Measurements from ENCODE around the gene ST14.
"Not testable (repeated sequence)": the region's sequence is repeated elsewhere in the genome, so short reads cannot be mapped to it uniquely, and the experiment has no call there.

Gene ST14

GRCh38 chr11:130241713-130242112, 82.1 kb downstream of the ST14 start:
- DNase-seq (ENCODE audit: extremely low spot score), result no peak
- CTCF ChIA-PET, result no interaction called here
- TF ChIP-seq BHLHE40 (IDR thresholded peaks at IDR 0.05; ENCODE audit: borderline replicate concordance) (no peak), FOXM1 (IDR thresholded peaks at IDR 0.05; ENCODE audit: borderline replicate concordance) (no peak), NFRKB (IDR thresholded peaks at IDR 0.05) (no peak), ZNF384 (IDR thresholded peaks at IDR 0.05) (no peak), LEF1 (IDR thresholded peaks at IDR 0.05; ENCODE audit: borderline replicate concordance) (no peak), SUZ12 (IDR thresholded peaks at IDR 0.05) (no peak), HDGF (IDR thresholded peaks at IDR 0.05; ENCODE audit: borderline replicate concordance) (no peak), FOXA1 (IDR thresholded peaks at IDR 0.05) (no peak), SP1 (IDR thresholded peaks at IDR 0.05) (no peak), ARNT (IDR thresholded peaks at IDR 0.05) (no peak), L3MBTL2 (conservative IDR thresholded peaks at IDR 0.05) (no peak), PKNOX1 (IDR thresholded peaks at IDR 0.05) (no peak)
- POLR2A ChIA-PET, result no interaction called here

- ChIA-PET CTCF (no interaction called here), POLR2A (no interaction called here)
- DNase-seq (ENCODE audit: extremely low spot score), result no peak
- TF ChIP-seq LEF1 (IDR thresholded peaks at IDR 0.05; ENCODE audit: borderline replicate concordance) (no peak), FOXK2 (IDR thresholded peaks at IDR 0.05) (no peak), FOXA1 (IDR thresholded peaks at IDR 0.05) (no peak), PKNOX1 (IDR thresholded peaks at IDR 0.05) (no peak), TARDBP (IDR thresholded peaks at IDR 0.05) (no peak), HDGF (IDR thresholded peaks at IDR 0.05; ENCODE audit: borderline replicate concordance) (no peak), BHLHE40 (IDR thresholded peaks at IDR 0.05; ENCODE audit: borderline replicate concordance) (no peak), L3MBTL2 (conservative IDR thresholded peaks at IDR 0.05) (no peak), ELF4 (IDR thresholded peaks at IDR 0.05) (no peak)
These were observed 84.2 kb downstream of the ST14 start for GRCh38 chr11:130243816-130244215.

GRCh38 chr11:130244848-130245247, 85.3 kb downstream of the ST14 start:
- POLR2A ChIA-PET, result no interaction called here
- TF ChIP-seq PKNOX1 (IDR thresholded peaks at IDR 0.05) (no peak), SUZ12 (IDR thresholded peaks at IDR 0.05) (no peak), SP1 (IDR thresholded peaks at IDR 0.05) (no peak), CTBP1 (IDR thresholded peaks at IDR 0.05; ENCODE audit: borderline replicate concordance) (no peak), ZNF384 (IDR thresholded peaks at IDR 0.05) (no peak), FOXA1 (IDR thresholded peaks at IDR 0.05) (no peak), NFRKB (IDR thresholded peaks at IDR 0.05) (no peak), LEF1 (IDR thresholded peaks at IDR 0.05; ENCODE audit: borderline replicate concordance) (no peak), HDGF (IDR thresholded peaks at IDR 0.05; ENCODE audit: borderline replicate concordance) (no peak), L3MBTL2 (conservative IDR thresholded peaks at IDR 0.05) (no peak)
- CTCF ChIA-PET, result no interaction called here
- no peak for DNase-seq (ENCODE audit: extremely low spot score)

- DNase-seq (ENCODE audit: extremely low spot score); CTCF ChIA-PET; POLR2A ChIA-PET: not testable (repeated sequence)
These were observed 85.8 kb downstream of the ST14 start for GRCh38 chr11:130245375-130245774.

DNA sequence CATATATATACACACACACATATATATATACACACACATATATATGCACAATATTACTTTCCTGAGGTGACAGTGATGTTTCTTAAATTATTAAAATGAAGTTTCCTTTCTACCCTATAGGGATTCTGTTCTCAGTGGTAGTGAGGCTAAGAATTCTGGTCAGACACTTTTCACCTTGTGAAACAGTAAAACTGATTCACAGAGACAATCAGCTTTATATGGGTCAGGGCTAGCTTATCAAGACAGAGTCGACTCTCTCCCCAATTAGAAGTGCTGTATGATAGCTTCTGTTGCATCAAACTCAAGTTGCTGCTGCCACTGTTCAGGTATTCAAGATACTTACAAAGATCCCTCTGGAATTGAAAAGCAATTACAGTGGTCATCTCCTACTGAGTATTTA, 86.7 kb downstream of the ST14 start:
- POLR2A ChIA-PET, result no interaction called here
- no peak for DNase-seq (ENCODE audit: extremely low spot score)
- TF ChIP-seq TARDBP (IDR thresholded peaks at IDR 0.05) (no peak), CTBP1 (IDR thresholded peaks at IDR 0.05; ENCODE audit: borderline replicate concordance) (no peak), PKNOX1 (IDR thresholded peaks at IDR 0.05) (no peak), BHLHE40 (IDR thresholded peaks at IDR 0.05; ENCODE audit: borderline replicate concordance) (no peak), ELF4 (IDR thresholded peaks at IDR 0.05) (no peak), L3MBTL2 (conservative IDR thresholded peaks at IDR 0.05) (no peak), FOXA1 (IDR thresholded peaks at IDR 0.05) (no peak), FOXM1 (IDR thresholded peaks at IDR 0.05; ENCODE audit: borderline replicate concordance) (no peak), FOXK2 (IDR thresholded peaks at IDR 0.05) (no peak), ZNF384 (IDR thresholded peaks at IDR 0.05) (no peak), SUZ12 (IDR thresholded peaks at IDR 0.05) (no peak), LEF1 (IDR thresholded peaks at IDR 0.05; ENCODE audit: borderline replicate concordance) (no peak), SP1 (IDR thresholded peaks at IDR 0.05) (no peak), ARNT (IDR thresholded peaks at IDR 0.05) (no peak), HDGF (IDR thresholded peaks at IDR 0.05; ENCODE audit: borderline replicate concordance) (no peak), NFRKB (IDR thresholded peaks at IDR 0.05) (no peak)
- CTCF ChIA-PET, result no interaction called here

- no peak for DNase-seq (ENCODE audit: extremely low spot score)
- ChIA-PET POLR2A (no interaction called here), CTCF (no interaction called here)
- no peak for TF ChIP-seq LEF1 (IDR thresholded peaks at IDR 0.05; ENCODE audit: borderline replicate concordance)
- TF ChIP-seq HDGF (IDR thresholded peaks at IDR 0.05; ENCODE audit: borderline replicate concordance), result no peak
- TF ChIP-seq CTBP1 (IDR thresholded peaks at IDR 0.05; ENCODE audit: borderline replicate concordance), result no peak
- no peak for TF ChIP-seq ZNF384 (IDR thresholded peaks at IDR 0.05)
- no peak for TF ChIP-seq FOXM1 (IDR thresholded peaks at IDR 0.05; ENCODE audit: borderline replicate concordance)
- TF ChIP-seq SUZ12 (IDR thresholded peaks at IDR 0.05), result no peak
- TF ChIP-seq FOXK2 (IDR thresholded peaks at IDR 0.05), result no peak
- TF ChIP-seq ELF4 (IDR thresholded peaks at IDR 0.05), result no peak
- no peak for TF ChIP-seq NFRKB (IDR thresholded peaks at IDR 0.05)
- TF ChIP-seq BHLHE40 (IDR thresholded peaks at IDR 0.05; ENCODE audit: borderline replicate concordance), result no peak
- no peak for TF ChIP-seq ARNT (IDR thresholded peaks at IDR 0.05)
- TF ChIP-seq SP1 (IDR thresholded peaks at IDR 0.05), result no peak
- no peak for TF ChIP-seq PKNOX1 (IDR thresholded peaks at IDR 0.05)
- no peak for TF ChIP-seq FOXA1 (IDR thresholded peaks at IDR 0.05)
- no peak for TF ChIP-seq TARDBP (IDR thresholded peaks at IDR 0.05)
- no peak for TF ChIP-seq L3MBTL2 (conservative IDR thresholded peaks at IDR 0.05)
These were observed 87.2 kb downstream of the ST14 start for GRCh38 chr11:130246738-130247137.

Data from HEK293T (cell line).